Nephron progenitor cell (in vitro differentiated cells): ENCODE results near the gene RASSF4.

ENCODE experiments used
- DNase-seq: peaks from one replicate; pipeline ENCODE4 v3.0.0; 2021
- H3K27ac Mint-ChIP-seq: 2 replicates; pipeline ENCODE4 v1.8.0; 2021; ENCODE audit warnings: mild to moderate bottlenecking, moderate library complexity, mixed read lengths
- H3K27me3 Mint-ChIP-seq: 2 replicates; pipeline ENCODE4 v1.8.0; 2021; ENCODE audit warnings: mild to moderate bottlenecking, low read depth, mixed read lengths; ENCODE audit not compliant: poor library complexity
- H3K36me3 Mint-ChIP-seq: 2 replicates; pipeline ENCODE4 v1.8.0; 2021; ENCODE audit warnings: low read depth, mixed read lengths
- H3K4me1 Mint-ChIP-seq: 2 replicates; pipeline ENCODE4 v1.8.0; 2021; ENCODE audit warnings: mixed read lengths
- H3K4me3 Mint-ChIP-seq: 2 replicates; pipeline ENCODE4 v1.8.0; 2021; ENCODE audit warnings: mild to moderate bottlenecking, moderate library complexity, mixed read lengths
- H3K9me3 Mint-ChIP-seq: 2 replicates; pipeline ENCODE4 v1.8.0; 2021; ENCODE audit warnings: mild to moderate bottlenecking, moderate library complexity, mixed read lengths
- TF ChIP-seq, protein P1 (sequence below): fragments of 200-600 bp; sonication (generic); IDR thresholded peaks from 2 replicates; pipeline ENCODE4 v1.5.0; 2021; ENCODE audit warnings: antibody characterized with exemption

The RASSF4 gene

DNA sequence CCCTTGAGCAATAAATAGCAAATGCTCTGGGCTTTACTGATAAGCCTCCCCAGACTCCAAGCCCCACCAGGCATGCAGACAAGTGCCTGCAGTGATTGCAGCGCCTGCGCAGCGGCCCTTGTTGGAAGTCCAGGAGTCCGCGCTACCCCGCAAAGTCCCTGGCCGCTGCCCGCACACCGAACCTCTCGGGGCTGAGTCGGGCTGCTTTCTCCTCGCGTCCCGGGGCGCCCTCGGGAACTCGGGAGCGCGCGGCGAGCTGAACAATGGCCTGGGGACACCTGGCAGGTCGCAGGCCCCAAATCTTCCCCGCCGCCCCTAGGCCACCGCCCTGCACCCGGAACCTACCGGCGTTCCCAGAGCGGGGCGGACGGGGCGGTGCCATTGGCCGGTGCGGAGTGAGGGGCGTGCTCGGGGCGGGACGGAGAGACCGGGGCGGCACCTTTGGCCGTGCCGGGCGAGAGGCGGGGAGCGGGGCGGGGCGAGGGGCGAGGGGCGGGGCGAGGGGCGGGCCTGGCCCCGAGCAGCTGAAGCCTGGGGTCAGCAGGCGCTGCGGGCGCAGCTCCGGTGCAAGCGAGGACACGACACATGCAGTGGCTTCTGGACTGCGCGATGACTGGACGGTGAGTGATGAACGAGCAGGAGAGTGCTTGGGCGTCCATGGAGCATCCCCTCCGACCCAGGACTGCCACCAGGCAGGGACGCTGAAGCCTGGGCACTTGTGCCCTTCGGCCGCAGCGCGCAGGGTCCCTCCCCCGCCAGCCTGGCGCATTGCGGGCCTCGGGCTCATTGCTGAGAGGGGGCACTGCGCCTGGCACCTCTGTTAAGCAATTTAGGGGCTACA is at the start of gene RASSF4:
Gene RASSF4, plus strand, starts transcription at position 556 of the 841 bp plus-strand sequence. CDS start 10,401 bp downstream, outside the sequence.
- TF ChIP-seq, protein P1, sequence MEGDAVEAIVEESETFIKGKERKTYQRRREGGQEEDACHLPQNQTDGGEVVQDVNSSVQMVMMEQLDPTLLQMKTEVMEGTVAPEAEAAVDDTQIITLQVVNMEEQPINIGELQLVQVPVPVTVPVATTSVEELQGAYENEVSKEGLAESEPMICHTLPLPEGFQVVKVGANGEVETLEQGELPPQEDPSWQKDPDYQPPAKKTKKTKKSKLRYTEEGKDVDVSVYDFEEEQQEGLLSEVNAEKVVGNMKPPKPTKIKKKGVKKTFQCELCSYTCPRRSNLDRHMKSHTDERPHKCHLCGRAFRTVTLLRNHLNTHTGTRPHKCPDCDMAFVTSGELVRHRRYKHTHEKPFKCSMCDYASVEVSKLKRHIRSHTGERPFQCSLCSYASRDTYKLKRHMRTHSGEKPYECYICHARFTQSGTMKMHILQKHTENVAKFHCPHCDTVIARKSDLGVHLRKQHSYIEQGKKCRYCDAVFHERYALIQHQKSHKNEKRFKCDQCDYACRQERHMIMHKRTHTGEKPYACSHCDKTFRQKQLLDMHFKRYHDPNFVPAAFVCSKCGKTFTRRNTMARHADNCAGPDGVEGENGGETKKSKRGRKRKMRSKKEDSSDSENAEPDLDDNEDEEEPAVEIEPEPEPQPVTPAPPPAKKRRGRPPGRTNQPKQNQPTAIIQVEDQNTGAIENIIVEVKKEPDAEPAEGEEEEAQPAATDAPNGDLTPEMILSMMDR, result no peak
- Mint-ChIP-seq H3K9me3 (no peaks in the 10 kb centered on the region), H3K27ac (peak within 1 kb of the TSS; percentile 61), H3K4me3 (peak within 1 kb of the TSS; percentile 86), H3K27me3 (peaks cover 9% of the 10 kb centered on the region), H3K36me3 (peaks cover 22% of the 10 kb centered on the region), H3K4me1 (peaks cover 73% of the 10 kb centered on the region)
- DNase-seq, result peak; percentile 95

DNA sequence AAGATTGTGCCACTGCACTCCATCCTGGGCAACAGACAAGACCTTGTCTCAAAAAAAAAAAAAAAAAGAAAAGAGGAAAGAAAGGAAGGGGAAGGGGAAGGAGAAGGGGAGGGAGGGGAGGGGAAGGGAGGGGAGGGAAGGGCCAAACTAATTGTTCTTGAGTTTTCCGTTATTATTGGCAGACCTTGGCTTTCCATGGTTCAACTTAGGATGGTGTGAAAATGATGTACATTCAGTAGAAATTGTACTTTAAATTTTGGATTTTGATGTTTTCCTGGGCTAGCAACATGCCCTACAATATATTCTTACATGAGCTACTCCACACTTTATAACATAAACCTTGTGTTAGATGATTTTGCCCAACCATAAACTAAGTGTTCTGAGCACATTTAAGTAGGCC is 49.7 kb upstream of the RASSF4 start:
- TF ChIP-seq, protein P1, result no peak
- H3K36me3 Mint-ChIP-seq, result no peaks in the 10 kb centered on the region
- no peak overlapping the region for H3K4me3 Mint-ChIP-seq
- no peaks in the 10 kb centered on the region for H3K4me1 Mint-ChIP-seq
- no peak overlapping the region for H3K27ac Mint-ChIP-seq
- H3K27me3 Mint-ChIP-seq, result no peaks in the 10 kb centered on the region
- no peaks in the 10 kb centered on the region for H3K9me3 Mint-ChIP-seq
- DNase-seq, result no peak

- peaks cover 6% of the 10 kb centered on the region for H3K4me1 Mint-ChIP-seq
- H3K9me3 Mint-ChIP-seq, result no peaks in the 10 kb centered on the region
- TF ChIP-seq, protein P1, result no peak
- H3K27ac Mint-ChIP-seq, result no peak overlapping the region
- no peaks in the 10 kb centered on the region for H3K36me3 Mint-ChIP-seq
- no peaks in the 10 kb centered on the region for H3K27me3 Mint-ChIP-seq
- H3K4me3 Mint-ChIP-seq, result peak overlapping the region; percentile 39
- no peak for DNase-seq
These were observed 49.0 kb upstream of the RASSF4 start for GRCh38 chr10:44910602-44911001.

- H3K27me3 Mint-ChIP-seq, result no peaks in the 10 kb centered on the region
These were observed 48.5 kb upstream of the RASSF4 start, which contains the start of gene TMEM72 for GRCh38 chr10:44911081-44911540. TMEM72 (plus strand) TSS chr10:44911337; CDS start chr10:44911513, 176 bp downstream.

GRCh38 chr10:44911951-44912350 is 47.7 kb upstream of the RASSF4 start:
- H3K27ac Mint-ChIP-seq, result no peak overlapping the region
- TF ChIP-seq, protein P1, result no peak
- peak overlapping the region; percentile 54 for H3K4me3 Mint-ChIP-seq
- H3K27me3 Mint-ChIP-seq, result no peaks in the 10 kb centered on the region
- H3K4me1 Mint-ChIP-seq, result peaks cover 19% of the 10 kb centered on the region
- peaks cover 1% of the 10 kb centered on the region for H3K9me3 Mint-ChIP-seq
- no peak for DNase-seq
- peaks cover 2% of the 10 kb centered on the region for H3K36me3 Mint-ChIP-seq

More at GRCh38 chr10:44911081-44911540, 48.5 kb upstream of the RASSF4 start, which contains the start of gene TMEM72:
- H3K27ac Mint-ChIP-seq, result no peak within 1 kb of the TSS
- H3K36me3 Mint-ChIP-seq, result no peaks in the 10 kb centered on the region
- H3K4me3 Mint-ChIP-seq, result peak within 1 kb of the TSS; percentile 54
- DNase-seq, result peak; percentile 57
- peaks cover 11% of the 10 kb centered on the region for H3K4me1 Mint-ChIP-seq
- TF ChIP-seq, protein P1, result no peak
- no peaks in the 10 kb centered on the region for H3K9me3 Mint-ChIP-seq
